HepG2 (cell line): ENCODE results near the gene TMEM232. TPM values are rescaled to one million over a fixed set of nuclear protein-coding genes. Genes with fewer than 3 reads are reported as not detected.

Experiments
- ATAC-seq: fragments of 200-7000 bp; cut with Tn5 transposase; 3 replicates; pipeline ENCODE4 v1.9.1; 2020; ENCODE audit warnings: mild to moderate bottlenecking, moderate library complexity
- BruUV-seq: library from RNA; stranded (reverse); fragments of 400-500 nt; replicated peaks from 2 replicates; lab custom pipeline; 2021; lab: Mats Ljungman, UMichigan
- CTCF ChIA-PET: fragments of 300-600 bp; formaldehyde crosslinking; extraction: SDS; loops from one replicate; lab custom pipeline; 2021; ENCODE audit warnings: low total read pairs, inconsistent platforms, low intra/inter-chr PET ratio; lab: Yijun Ruan, JAX
- POLR2A ChIA-PET: fragments of 350-600 bp; sonication (Branson Sonifier 250); formaldehyde crosslinking; loops from one replicate; lab custom pipeline; 2020; ENCODE audit warnings: antibody characterized with exemption, inconsistent platforms; lab: Yijun Ruan, JAX
- DNase-seq: peaks from one replicate; pipeline ENCODE4 v3.0.0-alpha.2; 2015; ENCODE audit warnings: low spot score
- FAIRE-seq: peaks from 3 replicates; lab custom pipeline; 2011; peaks lifted over from hg19 to GRCh38; lab: Jason Lieb, UNC
- H2AFZ ChIP-seq: one replicate; pipeline ENCODE4 v1.6.1; 2011; ENCODE audit warnings: low read length, inconsistent platforms
- H3K27ac ChIP-seq: fragments of 300-600 bp; 3 replicates; pipeline ENCODE4 v1.8.0; 2011; ENCODE audit warnings: mixed run types, mild to moderate bottlenecking, mixed read lengths, low read length, inconsistent platforms; ENCODE audit not compliant: insufficient read depth; ENCODE audit errors: extremely low read length
- H3K27me3 ChIP-seq, 2 experiments: fragments of 200-600 bp in 1 of 2; 2 replicates in 1 of 2; 3 replicates in 1 of 2; pipeline versions ENCODE4 v1.6.0 to v1.8.0; 2011; ENCODE audit warnings: low read length in 2 of 2, mild to moderate bottlenecking in 2 of 2, moderate library complexity in 2 of 2, inconsistent platforms in 1 of 2; ENCODE audit not compliant: insufficient read depth in 2 of 2, control insufficient read depth in 1 of 2
- H3K36me3 ChIP-seq, 2 experiments: fragments of 200-600 bp in 1 of 2; replicated peaks in 1 of 2; 2 replicates in 1 of 2; 3 replicates in 1 of 2; pipeline versions ENCODE4 v1.5.1 to v1.8.0; 2011; ENCODE audit warnings: low read length in 2 of 2, inconsistent platforms in 1 of 2; ENCODE audit not compliant: insufficient read depth in 2 of 2, control insufficient read depth in 1 of 2
- H3K4me1 ChIP-seq: 2 replicates; pipeline ENCODE4 v1.5.1; 2012; ENCODE audit warnings: low read length, inconsistent platforms; ENCODE audit not compliant: insufficient read depth
- H3K4me2 ChIP-seq: 2 replicates; pipeline ENCODE4 v1.6.0; 2011; ENCODE audit warnings: low read depth, low read length, inconsistent platforms
- H3K4me3 ChIP-seq, 3 experiments: fragments of 200-600 bp in 1 of 3; sonication (generic), shearing (Covaris generic) in 1 of 3; replicated peaks in 1 of 3; 2 replicates each; pipeline ENCODE4 v1.5.1; 2011 to 2016; ENCODE audit warnings: low read length in 3 of 3, inconsistent platforms in 2 of 3, low read depth in 2 of 3, mild to moderate bottlenecking in 2 of 3, control low read depth in 1 of 3, mixed read lengths in 1 of 3; ENCODE audit not compliant: insufficient read depth in 1 of 3
- H3K79me2 ChIP-seq: one replicate; pipeline ENCODE4 v1.6.1; 2011; ENCODE audit warnings: low read length, inconsistent platforms; ENCODE audit not compliant: insufficient read depth
- H3K9ac ChIP-seq: 2 replicates; pipeline ENCODE4 v1.6.0; 2011; ENCODE audit warnings: mild to moderate bottlenecking, low read depth, low read length, inconsistent platforms; ENCODE audit not compliant: insufficient read depth
- H3K9me3 ChIP-seq: 2 replicates; pipeline ENCODE4 v1.5.1; 2012; ENCODE audit warnings: mild to moderate bottlenecking, low read length
- H4K20me1 ChIP-seq: 2 replicates; pipeline ENCODE4 v1.6.0; 2011; ENCODE audit warnings: inconsistent platforms, mild to moderate bottlenecking, low read length, moderate library complexity; ENCODE audit not compliant: insufficient read depth
- FOXA1 ChIP-seq, 2 experiments: fragments of 450-650 bp in 1 of 2; sonication (generic) in 1 of 2; formaldehyde crosslinking in 1 of 2; IDR thresholded peaks; 2 replicates each; pipeline versions ENCODE4 v1.4.0 to v1.6.1; 2016 to 2020; ENCODE audit warnings: missing genetic modification reagents in 1 of 2
- HCFC1 ChIP-seq: fragments of 150-350 bp; IDR thresholded peaks from 2 replicates; pipeline ENCODE4 v1.6.1; 2014; ENCODE audit warnings: low read depth, low read length
- HOXA7 ChIP-seq: sonication (generic); formaldehyde crosslinking; IDR thresholded peaks from 2 replicates; pipeline ENCODE4 v1.8.1; 2022; ENCODE audit warnings: mild to moderate bottlenecking, missing genetic modification reagents, moderate library complexity
- KDM1A ChIP-seq: IDR thresholded peaks from 2 replicates; pipeline ENCODE4 v1.6.1; 2016; ENCODE audit warnings: missing compliant biosample characterization
- MEF2D ChIP-seq: sonication (generic); formaldehyde crosslinking; IDR thresholded peaks from 2 replicates; pipeline ENCODE4 v1.5.1; 2020; ENCODE audit warnings: mild to moderate bottlenecking, missing genetic modification reagents
- ZFP41 ChIP-seq: sonication (generic); formaldehyde crosslinking; IDR thresholded peaks from 2 replicates; pipeline ENCODE4 v1.4.0; 2020; ENCODE audit warnings: mild to moderate bottlenecking, missing genetic modification reagents, borderline replicate concordance
- ZFY ChIP-seq: sonication (generic); formaldehyde crosslinking; IDR thresholded peaks from 2 replicates; pipeline ENCODE4 v1.4.0; 2020; ENCODE audit warnings: missing genetic modification reagents
- ZNF274 ChIP-seq: sonication (generic); formaldehyde crosslinking; IDR thresholded peaks from 2 replicates; pipeline ENCODE4 v1.5.1; 2020; ENCODE audit warnings: mild to moderate bottlenecking, missing genetic modification reagents
- ZNF660 ChIP-seq: sonication (generic); formaldehyde crosslinking; IDR thresholded peaks from 2 replicates; pipeline ENCODE4 v1.5.1; 2020; ENCODE audit warnings: mild to moderate bottlenecking, low read depth, missing genetic modification reagents, borderline replicate concordance
- ZNF766 ChIP-seq: sonication (generic); formaldehyde crosslinking; IDR thresholded peaks from 2 replicates; pipeline ENCODE4 v1.5.0; 2020; ENCODE audit warnings: missing genetic modification reagents, borderline replicate concordance
- ZNF883 ChIP-seq: sonication (generic); formaldehyde crosslinking; IDR thresholded peaks from 2 replicates; pipeline ENCODE4 v1.5.1; 2020; ENCODE audit warnings: mild to moderate bottlenecking, missing genetic modification reagents; ENCODE audit errors: not compliant biosample characterization
- in situ Hi-C: cut with HindIII; loops from 2 replicates; pipeline ENCODE4 v1.10.0; 2017; ENCODE audit warnings: low pct_unique_long_range_greater_than_20kb; ENCODE audit not compliant: extremely low pct_ligation_motif_present
- intact Hi-C: fragments of 100-400 bp; cut with micrococcal nuclease; formaldehyde crosslinking; loops from one replicate; pipeline ENCODE4 v1.10.0; 2022; ENCODE audit not compliant: unreplicated experiment
- polyA plus RNA-seq, 8 experiments: library from polyadenylated mRNA; depleted of rRNA in 3 of 8; stranded (reverse) in 7 of 8; unstranded in 1 of 8; fragments of >200 nt; fragmentation: Illumina TruSeq in 4 of 8; extraction: Trizol in 4 of 8; gene quantifications; 2 replicates each; pipeline versions ENCODE4 v1.2.1 to v1.2.3, GENCODE V29; 2011 to 2016; ENCODE audit warnings: low read depth in 4 of 8, missing spikeins in 1 of 8, mixed read lengths in 1 of 8; ENCODE audit not compliant: insufficient read depth in 1 of 8
- total RNA-seq, 5 experiments: library from RNA; depleted of rRNA; stranded (reverse); fragments of >200 nt; fragmentation: Illumina TruSeq; extraction: Trizol; gene quantifications; 2 replicates each; pipeline ENCODE4 v1.2.3, GENCODE V29; 2016; ENCODE audit warnings: low read depth in 1 of 5
- TF ChIP-seq, protein P1 (sequence below): sonication (generic); formaldehyde crosslinking; IDR thresholded peaks from 2 replicates; pipeline ENCODE4 v1.8.0; 2022; ENCODE audit warnings: missing genetic modification reagents, mild to moderate bottlenecking, moderate library complexity, borderline replicate concordance
- TF ChIP-seq, protein P2 (sequence below): fragments of 450-650 bp; IDR thresholded peaks from 2 replicates; pipeline ENCODE4 v1.6.1; 2017; ENCODE audit warnings: mild to moderate bottlenecking
- TF ChIP-seq, protein P3 (sequence below): sonication (generic); formaldehyde crosslinking; IDR thresholded peaks from 2 replicates; pipeline ENCODE4 v1.4.0; 2020; ENCODE audit warnings: missing genetic modification reagents
- TF ChIP-seq, protein P4 (sequence below): sonication (generic); formaldehyde crosslinking; IDR thresholded peaks from 2 replicates; pipeline ENCODE4 v1.4.0; 2020; ENCODE audit warnings: missing genetic modification reagents
- TF ChIP-seq, protein P5 (sequence below): sonication (generic); formaldehyde crosslinking; IDR thresholded peaks from 2 replicates; pipeline ENCODE4 v1.4.0; 2020; ENCODE audit warnings: mild to moderate bottlenecking, missing genetic modification reagents
- TF ChIP-seq, protein P6 (sequence below): sonication (generic); formaldehyde crosslinking; IDR thresholded peaks from 2 replicates; pipeline ENCODE4 v1.4.0; 2020; ENCODE audit warnings: mild to moderate bottlenecking, low read depth, missing genetic modification reagents

The TMEM232 gene
- total and polyA plus RNA-seq, 2 of the 13 experiments (the other 11 are each of a cell fraction or from before 2014, with no cell fraction given): 0.29 to 0.71 TPM

DNA sequence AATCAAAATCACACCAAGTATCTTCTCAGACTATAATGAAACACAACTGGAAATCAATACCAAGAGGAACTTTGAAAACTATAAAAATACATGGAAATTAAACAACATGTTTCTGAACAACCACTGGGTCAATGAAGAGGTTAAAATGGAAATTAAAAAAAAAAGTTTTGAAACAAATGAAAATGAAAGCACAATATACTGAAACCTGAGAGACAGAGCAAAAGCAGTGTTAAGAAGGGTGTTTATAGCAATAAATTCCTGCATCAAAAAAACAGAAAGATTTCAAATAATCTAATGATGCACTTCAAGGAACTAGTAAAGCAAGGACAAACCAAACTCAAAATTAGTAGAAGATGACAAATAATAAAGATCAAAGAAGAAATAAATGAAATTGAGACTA is 92.0 kb downstream of the TMEM232 start:
- Histone ChIP-seq H3K4me2 (no peak overlapping the region), H3K27ac (no peak overlapping the region), H3K9me3 (no peaks in the 10 kb centered on the region), H3K79me2 (no peaks in the 10 kb centered on the region), H3K36me3 (no peaks in the 10 kb centered on the region), H4K20me1 (no peaks in the 10 kb centered on the region), H3K27me3 (no peaks in the 10 kb centered on the region; a peak in 1 of 5 replicates), H2AFZ (no peak overlapping the region), H3K4me3 (no peak overlapping the region), H3K9ac (no peak overlapping the region), H3K4me1 (no peaks in the 10 kb centered on the region)
- DNase-seq (no peak), FAIRE-seq (no peak), ATAC-seq (no peak)
- intact Hi-C loops (no loop called here), in situ Hi-C loops (no loop called here)
- BruUV-seq: no TSS peak
- POLR2A ChIA-PET: no interaction called here
- CTCF ChIA-PET: no interaction called here
- TF ChIP-seq ZNF883 (no peak), ZNF660 (CRISPR knock-in tag) (no peak), ZNF766 (CRISPR knock-in tag) (no peak), FOXA1 (IDR thresholded peaks at IDR 0.05) (no peak), FOXA1 (CRISPR knock-in tag; IDR thresholded peaks at IDR 0.05) (no peak), KDM1A (CRISPR knock-in tag) (no peak), ZFY (CRISPR knock-in tag) (no peak), HCFC1 (no peak), HOXA7 (CRISPR knock-in tag) (no peak), MEF2D (no peak), ZNF274 (no peak), ZFP41 (CRISPR knock-in tag) (no peak)
- TF ChIP-seq, protein P1, sequence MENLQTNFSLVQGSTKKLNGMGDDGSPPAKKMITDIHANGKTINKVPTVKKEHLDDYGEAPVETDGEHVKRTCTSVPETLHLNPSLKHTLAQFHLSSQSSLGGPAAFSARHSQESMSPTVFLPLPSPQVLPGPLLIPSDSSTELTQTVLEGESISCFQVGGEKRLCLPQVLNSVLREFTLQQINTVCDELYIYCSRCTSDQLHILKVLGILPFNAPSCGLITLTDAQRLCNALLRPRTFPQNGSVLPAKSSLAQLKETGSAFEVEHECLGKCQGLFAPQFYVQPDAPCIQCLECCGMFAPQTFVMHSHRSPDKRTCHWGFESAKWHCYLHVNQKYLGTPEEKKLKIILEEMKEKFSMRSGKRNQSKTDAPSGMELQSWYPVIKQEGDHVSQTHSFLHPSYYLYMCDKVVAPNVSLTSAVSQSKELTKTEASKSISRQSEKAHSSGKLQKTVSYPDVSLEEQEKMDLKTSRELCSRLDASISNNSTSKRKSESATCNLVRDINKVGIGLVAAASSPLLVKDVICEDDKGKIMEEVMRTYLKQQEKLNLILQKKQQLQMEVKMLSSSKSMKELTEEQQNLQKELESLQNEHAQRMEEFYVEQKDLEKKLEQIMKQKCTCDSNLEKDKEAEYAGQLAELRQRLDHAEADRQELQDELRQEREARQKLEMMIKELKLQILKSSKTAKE (CRISPR knock-in tag): no peak
- TF ChIP-seq, protein P2, sequence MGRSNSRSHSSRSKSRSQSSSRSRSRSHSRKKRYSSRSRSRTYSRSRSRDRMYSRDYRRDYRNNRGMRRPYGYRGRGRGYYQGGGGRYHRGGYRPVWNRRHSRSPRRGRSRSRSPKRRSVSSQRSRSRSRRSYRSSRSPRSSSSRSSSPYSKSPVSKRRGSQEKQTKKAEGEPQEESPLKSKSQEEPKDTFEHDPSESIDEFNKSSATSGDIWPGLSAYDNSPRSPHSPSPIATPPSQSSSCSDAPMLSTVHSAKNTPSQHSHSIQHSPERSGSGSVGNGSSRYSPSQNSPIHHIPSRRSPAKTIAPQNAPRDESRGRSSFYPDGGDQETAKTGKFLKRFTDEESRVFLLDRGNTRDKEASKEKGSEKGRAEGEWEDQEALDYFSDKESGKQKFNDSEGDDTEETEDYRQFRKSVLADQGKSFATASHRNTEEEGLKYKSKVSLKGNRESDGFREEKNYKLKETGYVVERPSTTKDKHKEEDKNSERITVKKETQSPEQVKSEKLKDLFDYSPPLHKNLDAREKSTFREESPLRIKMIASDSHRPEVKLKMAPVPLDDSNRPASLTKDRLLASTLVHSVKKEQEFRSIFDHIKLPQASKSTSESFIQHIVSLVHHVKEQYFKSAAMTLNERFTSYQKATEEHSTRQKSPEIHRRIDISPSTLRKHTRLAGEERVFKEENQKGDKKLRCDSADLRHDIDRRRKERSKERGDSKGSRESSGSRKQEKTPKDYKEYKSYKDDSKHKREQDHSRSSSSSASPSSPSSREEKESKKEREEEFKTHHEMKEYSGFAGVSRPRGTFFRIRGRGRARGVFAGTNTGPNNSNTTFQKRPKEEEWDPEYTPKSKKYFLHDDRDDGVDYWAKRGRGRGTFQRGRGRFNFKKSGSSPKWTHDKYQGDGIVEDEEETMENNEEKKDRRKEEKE: no peak
- TF ChIP-seq, protein P3, sequence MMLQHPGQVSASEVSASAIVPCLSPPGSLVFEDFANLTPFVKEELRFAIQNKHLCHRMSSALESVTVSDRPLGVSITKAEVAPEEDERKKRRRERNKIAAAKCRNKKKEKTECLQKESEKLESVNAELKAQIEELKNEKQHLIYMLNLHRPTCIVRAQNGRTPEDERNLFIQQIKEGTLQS (CRISPR knock-in tag): no peak
- TF ChIP-seq, protein P4, sequence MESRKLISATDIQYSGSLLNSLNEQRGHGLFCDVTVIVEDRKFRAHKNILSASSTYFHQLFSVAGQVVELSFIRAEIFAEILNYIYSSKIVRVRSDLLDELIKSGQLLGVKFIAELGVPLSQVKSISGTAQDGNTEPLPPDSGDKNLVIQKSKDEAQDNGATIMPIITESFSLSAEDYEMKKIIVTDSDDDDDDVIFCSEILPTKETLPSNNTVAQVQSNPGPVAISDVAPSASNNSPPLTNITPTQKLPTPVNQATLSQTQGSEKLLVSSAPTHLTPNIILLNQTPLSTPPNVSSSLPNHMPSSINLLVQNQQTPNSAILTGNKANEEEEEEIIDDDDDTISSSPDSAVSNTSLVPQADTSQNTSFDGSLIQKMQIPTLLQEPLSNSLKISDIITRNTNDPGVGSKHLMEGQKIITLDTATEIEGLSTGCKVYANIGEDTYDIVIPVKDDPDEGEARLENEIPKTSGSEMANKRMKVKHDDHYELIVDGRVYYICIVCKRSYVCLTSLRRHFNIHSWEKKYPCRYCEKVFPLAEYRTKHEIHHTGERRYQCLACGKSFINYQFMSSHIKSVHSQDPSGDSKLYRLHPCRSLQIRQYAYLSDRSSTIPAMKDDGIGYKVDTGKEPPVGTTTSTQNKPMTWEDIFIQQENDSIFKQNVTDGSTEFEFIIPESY (CRISPR knock-in tag): no peak
- TF ChIP-seq, protein P5, sequence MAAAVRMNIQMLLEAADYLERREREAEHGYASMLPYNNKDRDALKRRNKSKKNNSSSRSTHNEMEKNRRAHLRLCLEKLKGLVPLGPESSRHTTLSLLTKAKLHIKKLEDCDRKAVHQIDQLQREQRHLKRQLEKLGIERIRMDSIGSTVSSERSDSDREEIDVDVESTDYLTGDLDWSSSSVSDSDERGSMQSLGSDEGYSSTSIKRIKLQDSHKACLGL (CRISPR knock-in tag): no peak
- TF ChIP-seq, protein P6, sequence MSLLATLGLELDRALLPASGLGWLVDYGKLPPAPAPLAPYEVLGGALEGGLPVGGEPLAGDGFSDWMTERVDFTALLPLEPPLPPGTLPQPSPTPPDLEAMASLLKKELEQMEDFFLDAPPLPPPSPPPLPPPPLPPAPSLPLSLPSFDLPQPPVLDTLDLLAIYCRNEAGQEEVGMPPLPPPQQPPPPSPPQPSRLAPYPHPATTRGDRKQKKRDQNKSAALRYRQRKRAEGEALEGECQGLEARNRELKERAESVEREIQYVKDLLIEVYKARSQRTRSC (CRISPR knock-in tag): no peak
